GM13976 (cell line): ENCODE data around the gene SHISA2.

Experiments used
- DNase-seq: peaks from one replicate; pipeline ENCODE4 v3.0.0; 2012; ENCODE audit warnings: low spot score
- CTCF ChIP-seq: IDR thresholded peaks from 2 replicates; pipeline ENCODE4 v1.5.1; 2012; ENCODE audit warnings: borderline replicate concordance, mild to moderate bottlenecking; ENCODE audit not compliant: insufficient read depth; ENCODE audit errors: extremely low read depth, missing control alignments, control extremely low read depth
- in situ Hi-C: fragments of 300-500 bp; cut with MboI; formaldehyde crosslinking; loops from one replicate; pipeline ENCODE4 v1.12.0; 2022; ENCODE audit warnings: low sequenced_read_pairs, mixed read lengths, inconsistent platforms; ENCODE audit not compliant: unreplicated experiment

SHISA2 gene

GRCh38 chr13:26048741-26049140 lies 3.1 kb downstream of the SHISA2 start:
- no peak for DNase-seq
- in situ Hi-C loops = no loop called here
- no peak for TF ChIP-seq CTCF

- in situ Hi-C loops = no loop called here
- TF ChIP-seq CTCF = no peak
- no peak for DNase-seq
Observed at GRCh38 chr13:26047040-26047439, 4.8 kb downstream of the SHISA2 start.

- DNase-seq = no peak
- in situ Hi-C loops = no loop called here
- TF ChIP-seq CTCF = no peak
Observed at GRCh38 chr13:26046639-26047038, 5.2 kb downstream of the SHISA2 start.

- DNase-seq = no peak
- no peak for TF ChIP-seq CTCF
- in situ Hi-C loops = no loop called here
Observed at GRCh38 chr13:26045142-26045541, 6.7 kb downstream of the SHISA2 start.

- DNase-seq = no peak
- in situ Hi-C loops = no loop called here
- TF ChIP-seq CTCF = no peak
Observed at GRCh38 chr13:26042785-26043184, 9.0 kb downstream of the SHISA2 start.

- DNase-seq = no peak
- TF ChIP-seq CTCF = no peak
- in situ Hi-C loops = no loop called here
Observed at GRCh38 chr13:26041444-26041843, 10.4 kb downstream of the SHISA2 start.

- no peak for TF ChIP-seq CTCF
- in situ Hi-C loops = no loop called here
- no peak for DNase-seq
Observed at GRCh38 chr13:26038931-26039475, 12.8 kb downstream of the SHISA2 start.
